Measurements from ENCODE around the gene SULT4A1. TPM values are rescaled to one million over a fixed set of nuclear protein-coding genes. Genes with fewer than 3 reads are reported as not detected.
A peak's percentile ranks its signal among the peaks of the same experiment; 100 is the strongest.

The SULT4A1 gene
- total RNA-seq, 2 donors from 2014 or later, result 0.26 TPM; not detected in 1

- Histone ChIP-seq H3K36me3 (replicated peaks in 1 of 2; ENCODE audit: insufficient read depth in 1 of 2, low read depth in 2 of 2) (no peaks in the 10 kb centered on the region), H3K27me3 (no peaks in the 10 kb centered on the region), H3K27ac (peak overlapping the region in 2 of 4 donors; percentile 75 to 77), H3K4me1 (peaks cover 14% of the 10 kb centered on the region), H3K9me3 (no peaks in the 10 kb centered on the region), H3K4me3 (peak overlapping the region; percentile 73 to 98)
- intact Hi-C loops (cut with DNase I), result no loop called here
- 20 to 23% methylated on average over 6 of the region's 6 CpGs for WGBS, 2 donors
- ATAC-seq (no peak), DNase-seq (no peak)
- no peak for TF ChIP-seq POLR2A (IDR thresholded peaks at IDR 0.05)
- TF ChIP-seq CTCF (IDR thresholded peaks at IDR 0.05), result no peak
Observed at GRCh38 chr22:43812890-43813289, 49.4 kb downstream of the SULT4A1 start.

- TF ChIP-seq POLR2A (IDR thresholded peaks at IDR 0.05) (peak; percentile 51 to 87 (median 77)), CTCF (IDR thresholded peaks at IDR 0.05) (no peak)
Observed at GRCh38 chr22:43812149-43812842, 50.0 kb downstream of the SULT4A1 start, which contains the start of gene EFCAB6. Gene EFCAB6 (minus strand): TSS chr22:43812305. CDS start chr22:43782318, 29,987 bp downstream.

GRCh38 chr22:43811777-43812148 is 50.5 kb downstream of the SULT4A1 start:
- TF ChIP-seq CTCF (IDR thresholded peaks at IDR 0.05) (no peak), POLR2A (IDR thresholded peaks at IDR 0.05) (no peak)
- Histone ChIP-seq H3K4me1 (peaks cover 14% of the 10 kb centered on the region), H3K9me3 (no peaks in the 10 kb centered on the region), H3K27me3 (no peaks in the 10 kb centered on the region), H3K36me3 (replicated peaks in 1 of 2; ENCODE audit: insufficient read depth in 1 of 2, low read depth in 2 of 2) (no peaks in the 10 kb centered on the region), H3K27ac (peak overlapping the region; percentile 59 to 77 (median 73)), H3K4me3 (peak overlapping the region; percentile 73 to 98)
- DNase-seq (no peak), ATAC-seq (peak; percentile 49)
- 0% methylated on average over 6 to 19 of the region's 21 CpGs for WGBS, 2 donors
- intact Hi-C loops (cut with DNase I), result no loop called here

More at GRCh38 chr22:43812149-43812842, 50.0 kb downstream of the SULT4A1 start, which contains the start of gene EFCAB6:
- intact Hi-C loops (cut with DNase I), result no loop called here
- 0 to 1% methylated on average over 1 to 55 of the region's 55 CpGs for WGBS, 2 donors
- H3K4me1 ChIP-seq, result peaks cover 14% of the 10 kb centered on the region
- no peaks in the 10 kb centered on the region for H3K9me3 ChIP-seq
- ATAC-seq (peak; percentile 99), DNase-seq (peak; percentile 95 to 96 (median 95))
- no peaks in the 10 kb centered on the region for H3K27me3 ChIP-seq
- H3K4me3 ChIP-seq, result peak within 1 kb of the TSS; percentile 73 to 98
- H3K36me3 ChIP-seq (replicated peaks in 1 of 2; ENCODE audit: insufficient read depth in 1 of 2, low read depth in 2 of 2), result no peaks in the 10 kb centered on the region
- peak within 1 kb of the TSS; percentile 59 to 77 (median 73) for H3K27ac ChIP-seq

- no peak for TF ChIP-seq CTCF (IDR thresholded peaks at IDR 0.05)
- no peak for TF ChIP-seq POLR2A (IDR thresholded peaks at IDR 0.05)
- intact Hi-C loops (cut with DNase I), result no loop called here
- H3K36me3 ChIP-seq (replicated peaks in 1 of 2; ENCODE audit: insufficient read depth in 1 of 2, low read depth in 2 of 2), result no peaks in the 10 kb centered on the region
- H3K27ac ChIP-seq, result no peak overlapping the region
- no peaks in the 10 kb centered on the region for H3K4me1 ChIP-seq
- no peaks in the 10 kb centered on the region for H3K9me3 ChIP-seq
- no peaks in the 10 kb centered on the region for H3K27me3 ChIP-seq
- DNase-seq (no peak), ATAC-seq (no peak)
- 71 to 72% methylated on average over 5 of the region's 5 CpGs for WGBS, 2 donors
- H3K4me3 ChIP-seq, result no peak overlapping the region
Observed at GRCh38 chr22:43802897-43803495, 59.3 kb downstream of the SULT4A1 start.

Data from body of pancreas (tissue), 4 donors.